H1 (cell line): Measurements from ENCODE around the gene SEMA3A. TPM values are rescaled to one million over a fixed set of nuclear protein-coding genes. Genes with fewer than 3 reads are reported as not detected.

Experiments
- CTCF ChIA-PET: fragments of 300-600 bp; sonication (Branson Sonifier 250); formaldehyde crosslinking; loops from one replicate; lab custom pipeline; 2021; ENCODE audit not compliant: partially characterized antibody; lab: Charles Lee
- POLR2A ChIA-PET: fragments of 300-600 bp; sonication (Branson Sonifier 250); formaldehyde crosslinking; loops from one replicate; lab custom pipeline; 2021; ENCODE audit warnings: inconsistent platforms; ENCODE audit not compliant: partially characterized antibody; lab: Charles Lee
- DNase-seq, 2 experiments: peaks; one replicate each; pipeline versions ENCODE4 v3.0.0 to v3.0.0-alpha.2; 2010 to 2022; ENCODE audit warnings: low spot score in 2 of 2, low read depth in 1 of 2, mixed read lengths in 1 of 2
- FAIRE-seq: peaks from 2 replicates; lab custom pipeline; 2011; peaks lifted over from hg19 to GRCh38; lab: Jason Lieb, UNC
- H2AFZ ChIP-seq: 2 replicates; pipeline ENCODE4 v1.8.1; 2012; ENCODE audit warnings: low read length, inconsistent platforms
- H2AK5ac ChIP-seq: 2 replicates; pipeline ENCODE4 v1.6.1; 2013; ENCODE audit warnings: low read depth, low read length
- H2BK120ac ChIP-seq: replicated peaks from 2 replicates; pipeline ENCODE3; 2013; ENCODE audit warnings: low read depth, low read length, inconsistent platforms
- H2BK12ac ChIP-seq: 2 replicates; pipeline ENCODE4 v1.6.1; 2013; ENCODE audit warnings: low read depth, low read length
- H2BK15ac ChIP-seq: 2 replicates; pipeline ENCODE4 v1.6.1; 2013; ENCODE audit warnings: low read length
- H2BK20ac ChIP-seq: 2 replicates; pipeline ENCODE4 v1.6.1; 2013; ENCODE audit warnings: low read length
- H2BK5ac ChIP-seq: 2 replicates; pipeline ENCODE4 v1.6.1; 2013; ENCODE audit warnings: low read depth, low read length
- H3K14ac ChIP-seq: 2 replicates; pipeline ENCODE4 v1.6.1; 2013; ENCODE audit warnings: inconsistent platforms; ENCODE audit not compliant: insufficient read length
- H3K18ac ChIP-seq: 2 replicates; pipeline ENCODE4 v1.6.1; 2013; ENCODE audit warnings: low read length; ENCODE audit errors: extremely low read depth
- H3K23ac ChIP-seq: 2 replicates; pipeline ENCODE4 v1.6.1; 2013; ENCODE audit warnings: inconsistent platforms; ENCODE audit not compliant: insufficient read length
- H3K23me2 ChIP-seq: 2 replicates; pipeline ENCODE4 v1.6.1; 2013; ENCODE audit warnings: low read depth, low read length
- H3K27ac ChIP-seq: 2 replicates; pipeline ENCODE4 v1.6.1; 2011; ENCODE audit warnings: low read depth, low read length, inconsistent platforms
- H3K27me3 ChIP-seq, 4 experiments: replicated peaks in 1 of 4; 1 replicate in 1 of 4; 2 replicates in 3 of 4; pipeline versions ENCODE4 v1.6.1 to v1.8.1; 2011 to 2013; ENCODE audit warnings: low read length in 3 of 4, mild to moderate bottlenecking in 3 of 4, inconsistent platforms in 2 of 4, mixed read lengths in 2 of 4, moderate library complexity in 1 of 4; ENCODE audit not compliant: control insufficient read depth in 3 of 4, insufficient read depth in 3 of 4; ENCODE audit errors: extremely low read depth in 1 of 4
- H3K36me3 ChIP-seq, 4 experiments: 2 replicates each; pipeline versions ENCODE4 v1.6.1 to v1.8.1; 2011 to 2013; ENCODE audit warnings: mild to moderate bottlenecking in 4 of 4, low read length in 3 of 4, moderate library complexity in 2 of 4, control low read depth in 1 of 4, inconsistent platforms in 1 of 4; ENCODE audit not compliant: insufficient read depth in 4 of 4, control insufficient read depth in 2 of 4
- H3K4ac ChIP-seq: replicated peaks from 2 replicates; pipeline ENCODE3; 2013; ENCODE audit warnings: low read length, low read depth, mixed read lengths, inconsistent platforms; ENCODE audit not compliant: insufficient read length
- H3K4me1 ChIP-seq, 4 experiments: replicated peaks in 1 of 4; 1 replicate in 1 of 4; 2 replicates in 3 of 4; pipeline versions ENCODE4 v1.6.1 to v1.8.1; 2011 to 2013; ENCODE audit warnings: low read length in 3 of 4, inconsistent platforms in 2 of 4, mixed read lengths in 1 of 4; ENCODE audit not compliant: insufficient read depth in 4 of 4, control insufficient read depth in 3 of 4
- H3K4me2 ChIP-seq, 2 experiments: 2 replicates each; pipeline versions ENCODE4 v1.6.1 to v1.8.1; 2011 to 2013; ENCODE audit warnings: low read depth in 2 of 2, low read length in 2 of 2, control low read depth in 1 of 2, inconsistent platforms in 1 of 2, mild to moderate bottlenecking in 1 of 2; ENCODE audit not compliant: insufficient read depth in 1 of 2
- H3K4me3 ChIP-seq, 4 experiments: fragments of 200-600, 300-600 bp in 1 of 4; sonication (generic), shearing (Covaris generic), sonication (Bioruptor Twin) in 1 of 4; 2 replicates each; pipeline versions ENCODE4 v1.5.1 to v1.8.1; 2011 to 2016; ENCODE audit warnings: low read length in 4 of 4, low read depth in 3 of 4, control low read depth in 2 of 4, inconsistent platforms in 2 of 4, mild to moderate bottlenecking in 2 of 4, mixed read lengths in 1 of 4, moderate library complexity in 1 of 4; ENCODE audit not compliant: insufficient read depth in 2 of 4; ENCODE audit errors: extremely low read depth in 1 of 4
- H3K56ac ChIP-seq: replicated peaks from 2 replicates; pipeline ENCODE3; 2013; ENCODE audit warnings: low read depth, mild to moderate bottlenecking, mixed read lengths, low read length, inconsistent platforms; ENCODE audit not compliant: insufficient read length
- H3K79me1 ChIP-seq: 2 replicates; pipeline ENCODE4 v1.6.1; 2013; ENCODE audit warnings: low read depth, low read length, control low read depth
- H3K79me2 ChIP-seq, 2 experiments: 2 replicates each; pipeline versions ENCODE4 v1.6.1 to v1.8.1; 2012 to 2013; ENCODE audit warnings: low read length in 2 of 2, mild to moderate bottlenecking in 2 of 2, inconsistent platforms in 1 of 2; ENCODE audit not compliant: insufficient read depth in 2 of 2, control insufficient read depth in 1 of 2
- H3K9ac ChIP-seq, 4 experiments: replicated peaks in 1 of 4; 1 replicate in 1 of 4; 2 replicates in 3 of 4; pipeline versions ENCODE4 v1.6.1 to v1.8.1; 2011 to 2013; ENCODE audit warnings: low read depth in 3 of 4, low read length in 3 of 4, control low read depth in 2 of 4, mild to moderate bottlenecking in 2 of 4, moderate library complexity in 2 of 4, inconsistent platforms in 1 of 4; ENCODE audit errors: extremely low read depth in 1 of 4
- H3K9me3 ChIP-seq, 2 experiments: 2 replicates each; pipeline versions ENCODE4 v1.6.1 to v1.8.1; 2012 to 2013; ENCODE audit warnings: mild to moderate bottlenecking in 2 of 2, moderate library complexity in 2 of 2, control low read depth in 1 of 2, inconsistent platforms in 1 of 2, low read depth in 1 of 2, low read length in 1 of 2, mixed read lengths in 1 of 2; ENCODE audit not compliant: insufficient read depth in 2 of 2
- H4K20me1 ChIP-seq, 2 experiments: replicated peaks in 1 of 2; 2 replicates each; pipeline versions ENCODE3 to v1.8.1; 2011 to 2013; ENCODE audit warnings: inconsistent platforms in 2 of 2, low read length in 2 of 2, mild to moderate bottlenecking in 1 of 2; ENCODE audit not compliant: insufficient read depth in 2 of 2, control insufficient read depth in 1 of 2
- H4K5ac ChIP-seq: 2 replicates; pipeline ENCODE4 v1.6.1; 2013; ENCODE audit warnings: low read length, low read depth, mixed read lengths, inconsistent platforms; ENCODE audit not compliant: insufficient read length
- H4K8ac ChIP-seq: 2 replicates; pipeline ENCODE4 v1.8.0; 2013; ENCODE audit warnings: mild to moderate bottlenecking, moderate library complexity, low read length, inconsistent platforms; ENCODE audit not compliant: insufficient read depth; ENCODE audit errors: extremely low read depth
- H4K91ac ChIP-seq: replicated peaks from 2 replicates; pipeline ENCODE3; 2013; ENCODE audit warnings: low read length, mixed read lengths, inconsistent platforms; ENCODE audit not compliant: insufficient read length
- BRCA1 ChIP-seq: IDR thresholded peaks from 2 replicates; pipeline ENCODE4 v1.6.1; 2012; ENCODE audit warnings: low read depth, low read length, improper control_type of control experiment
- CTBP2 ChIP-seq: IDR thresholded peaks from 2 replicates; pipeline ENCODE4 v1.7.0; 2011; ENCODE audit warnings: borderline replicate concordance, mild to moderate bottlenecking, moderate library complexity, mixed read lengths, low read length; ENCODE audit not compliant: insufficient read depth, insufficient read length
- FOSL1 ChIP-seq: IDR thresholded peaks from 2 replicates; pipeline ENCODE4 v1.6.1; 2011; ENCODE audit warnings: mild to moderate bottlenecking, low read depth, low read length, moderate library complexity; ENCODE audit not compliant: insufficient read depth
- GTF2F1 ChIP-seq: IDR thresholded peaks from 2 replicates; pipeline ENCODE4 v1.6.1; 2012; ENCODE audit warnings: low read depth, low read length, improper control_type of control experiment, borderline replicate concordance
- JUN ChIP-seq: IDR thresholded peaks from 2 replicates; pipeline ENCODE4 v1.6.1; 2011; ENCODE audit warnings: low read depth, mild to moderate bottlenecking, improper control_type of control experiment, low read length
- POLR2A ChIP-seq, 2 experiments: IDR thresholded peaks; 1 replicate in 1 of 2; 2 replicates in 1 of 2; pipeline ENCODE4 v1.6.1; 2011; ENCODE audit warnings: low read depth in 2 of 2, low read length in 2 of 2, mild to moderate bottlenecking in 2 of 2; ENCODE audit errors: control extremely low read depth in 1 of 2
- SAP30 ChIP-seq: fragments of 300-600 bp; sonication (generic); IDR thresholded peaks from 2 replicates; pipeline ENCODE4 v1.7.1; 2012; ENCODE audit warnings: low read length, moderate library complexity, mild to moderate bottlenecking, inconsistent platforms; ENCODE audit not compliant: insufficient read depth, insufficient replicate concordance
- SIRT6 ChIP-seq: IDR thresholded peaks from one replicate; pipeline ENCODE4 v1.7.1; 2012; ENCODE audit warnings: low read length, inconsistent platforms
- SP2 ChIP-seq: IDR thresholded peaks from 2 replicates; pipeline ENCODE4 v1.6.1; 2012; ENCODE audit warnings: mild to moderate bottlenecking, low read length, inconsistent platforms
- TBP ChIP-seq: IDR thresholded peaks from 2 replicates; pipeline ENCODE4 v1.6.1; 2011; ENCODE audit warnings: low read depth, low read length, improper control_type of control experiment
- TEAD4 ChIP-seq: IDR thresholded peaks from 2 replicates; pipeline ENCODE4 v1.6.1; 2012; ENCODE audit warnings: low read depth, low read length, inconsistent platforms, mixed read lengths
- ZNF274 ChIP-seq: IDR thresholded peaks from 2 replicates; pipeline ENCODE4 v1.7.0; 2012; ENCODE audit warnings: low read length, borderline replicate concordance; ENCODE audit errors: extremely low read depth
- WGBS, 2 experiments: shearing (Covaris generic) in 1 of 2; methylation state at CpG; one replicate each; pipeline versions ENCODE4 v1.1.6 to v1.1.7; 2013 to 2015; ENCODE audit warnings: low lambda C conversion rate in 2 of 2, mixed read lengths in 2 of 2, inconsistent platforms in 1 of 2, low coverage in 1 of 2, missing lambda C conversion rate in 1 of 2; ENCODE audit not compliant: insufficient replicate concordance in 2 of 2, insufficient coverage in 1 of 2, insufficient read length in 1 of 2; ENCODE audit errors: extremely low coverage in 1 of 2, missing lambda C conversion rate in 1 of 2; 5-methylcytosine and 5-hydroxymethylcytosine counted together
- polyA plus RNA-seq, 7 experiments: library from polyadenylated mRNA; depleted of rRNA in 3 of 7; stranded (reverse) in 5 of 7; unstranded in 2 of 7; fragments of >200 nt in 5 of 7; fragments of 200-250 nt in 2 of 7; gene quantifications; 1 replicate in 5 of 7; 2 replicates in 1 of 7; 4 replicates in 1 of 7; pipeline versions ENCODE4 v1.2.1 to v1.2.3, GENCODE V29; 2011 to 2013; ENCODE audit warnings: missing spikeins in 2 of 7, mixed read lengths in 2 of 7
- total RNA-seq: library from RNA; stranded (reverse); fragmentation: NEBNext Ultra II Directional; extraction: Animal tissue kit (Norgen Biotek cat#: 25700); gene quantifications from 2 replicates; pipeline ENCODE4 v1.2.1, GENCODE V29; 2021
- TF ChIP-seq, protein P1 (sequence below): IDR thresholded peaks from 2 replicates; pipeline ENCODE4 v1.6.1; 2012; ENCODE audit warnings: inconsistent platforms

SEMA3A gene
- total and polyA plus RNA-seq, 2 of the 8 experiments (the other 6 are each of a cell fraction or from before 2014, with no cell fraction given): 8.1 to 45.9 TPM

DNA sequence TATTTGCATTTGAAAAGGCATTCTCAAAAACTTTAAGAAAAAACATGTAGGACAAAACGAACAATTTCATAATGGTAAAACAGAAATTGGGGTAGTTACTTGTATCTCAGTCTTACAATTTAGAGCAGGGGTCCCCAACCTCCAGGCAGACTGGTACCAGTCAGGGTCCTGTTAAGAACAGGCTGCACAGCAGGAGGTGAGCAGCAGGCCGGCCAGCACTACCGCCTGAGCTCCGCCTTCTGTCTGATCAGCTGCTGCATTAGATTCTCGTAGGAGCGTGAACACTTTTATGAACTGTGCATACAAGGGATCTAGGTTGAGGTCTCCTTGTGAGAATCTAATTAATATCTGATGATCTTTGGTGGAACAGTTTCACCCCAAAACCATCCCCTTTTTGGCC, 77.3 kb downstream of the SEMA3A start:
- Histone ChIP-seq H3K4me2 (no peak overlapping the region), H2BK5ac (no peak overlapping the region), H3K4me3 (no peak overlapping the region), H2BK120ac (no peak overlapping the region), H4K5ac (no peak overlapping the region), H3K27me3 (no peaks in the 10 kb centered on the region), H3K23ac (no peak overlapping the region), H3K9ac (no peak overlapping the region), H4K8ac (no peak overlapping the region), H3K79me2 (no peaks in the 10 kb centered on the region), H2BK20ac (no peak overlapping the region), H3K4ac (no peak overlapping the region), H2AFZ (no peak overlapping the region), H2BK12ac (no peak overlapping the region), H2AK5ac (no peak overlapping the region), H3K23me2 (no peaks in the 10 kb centered on the region), H2BK15ac (no peak overlapping the region), H3K56ac (no peak overlapping the region), H3K36me3 (no peaks in the 10 kb centered on the region), H4K91ac (no peak overlapping the region), H4K20me1 (no peaks in the 10 kb centered on the region), H3K14ac (no peak overlapping the region), H3K9me3 (no peaks in the 10 kb centered on the region), H3K27ac (no peak overlapping the region), H3K18ac (no peak overlapping the region), H3K79me1 (no peaks in the 10 kb centered on the region), H3K4me1 (peaks cover 0 to 8% (median 1%) of the 10 kb centered on the region in 4 experiments; a peak in 4 of 7 replicates)
- ChIA-PET POLR2A (no interaction called here), CTCF (no interaction called here)
- FAIRE-seq (no peak), DNase-seq (no peak)
- WGBS, 2 experiments: 80% methylated on average over 6 of the region's 6 CpGs; no CpG with 5 or more reads in 1 of the 2 experiments
- TF ChIP-seq JUN (no peak), POLR2A (IDR thresholded peaks at IDR 0.05; ENCODE audit: control extremely low read depth in 1 of 2, low read depth in 2 of 2, low read length in 2 of 2) (no peak), SAP30 (no peak), TEAD4 (no peak), ZNF274 (no peak), SIRT6 (no peak), SP2 (no peak), BRCA1 (no peak), TBP (no peak), CTBP2 (no peak), GTF2F1 (no peak), FOSL1 (no peak)
- TF ChIP-seq, protein P1, sequence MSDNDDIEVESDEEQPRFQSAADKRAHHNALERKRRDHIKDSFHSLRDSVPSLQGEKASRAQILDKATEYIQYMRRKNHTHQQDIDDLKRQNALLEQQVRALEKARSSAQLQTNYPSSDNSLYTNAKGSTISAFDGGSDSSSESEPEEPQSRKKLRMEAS: no peak
